Trophoblast cell (in vitro differentiated cells and primary cell): ENCODE data around the gene ATIC.

Experiments used
- DNase-seq, 2 donors: peaks; one replicate each; pipeline ENCODE4 v3.0.0-alpha.2; 2016
- H2AFZ ChIP-seq: 2 replicates; pipeline ENCODE4 v1.6.1; 2013; ENCODE audit warnings: low read length, moderate library complexity, mild to moderate bottlenecking; ENCODE audit not compliant: insufficient read depth, poor library complexity
- H2AK5ac ChIP-seq: 2 replicates; pipeline ENCODE4 v1.6.1; 2013; ENCODE audit warnings: mild to moderate bottlenecking, low read length
- H2BK120ac ChIP-seq: 2 replicates; pipeline ENCODE4 v1.6.1; 2013; ENCODE audit warnings: low read length, mild to moderate bottlenecking, moderate library complexity; ENCODE audit not compliant: insufficient read depth, poor library complexity
- H2BK12ac ChIP-seq: 2 replicates; pipeline ENCODE4 v1.6.1; 2013; ENCODE audit warnings: mild to moderate bottlenecking, low read length, moderate library complexity
- H2BK5ac ChIP-seq: 2 replicates; pipeline ENCODE4 v1.6.1; 2013; ENCODE audit warnings: low read length, low read depth, moderate library complexity, mild to moderate bottlenecking; ENCODE audit not compliant: poor library complexity
- H3K14ac ChIP-seq: 2 replicates; pipeline ENCODE4 v1.6.1; 2013; ENCODE audit warnings: mild to moderate bottlenecking, low read length
- H3K18ac ChIP-seq: 2 replicates; pipeline ENCODE4 v1.6.1; 2013; ENCODE audit warnings: mild to moderate bottlenecking, low read length
- H3K23ac ChIP-seq: 2 replicates; pipeline ENCODE4 v1.6.1; 2013; ENCODE audit warnings: low read length
- H3K27ac ChIP-seq: 2 replicates; pipeline ENCODE4 v1.5.1; 2013; ENCODE audit warnings: low read depth, mild to moderate bottlenecking, inconsistent platforms, low read length, moderate library complexity
- H3K27me3 ChIP-seq: 2 replicates; pipeline ENCODE4 v1.6.1; 2013; ENCODE audit warnings: inconsistent platforms, mild to moderate bottlenecking, low read length, moderate library complexity; ENCODE audit not compliant: insufficient read depth
- H3K36me3 ChIP-seq, 2 experiments: 1 replicate in 1 of 2; 2 replicates in 1 of 2; pipeline ENCODE4 v1.6.1; 2013; ENCODE audit warnings: low read length in 2 of 2, mild to moderate bottlenecking in 2 of 2, moderate library complexity in 1 of 2; ENCODE audit not compliant: insufficient read depth in 2 of 2, control insufficient read depth in 1 of 2
- H3K4ac ChIP-seq: 2 replicates; pipeline ENCODE4 v1.6.1; 2013; ENCODE audit warnings: low read depth, mild to moderate bottlenecking, low read length, moderate library complexity
- H3K4me1 ChIP-seq, 2 experiments: 1 replicate in 1 of 2; 2 replicates in 1 of 2; pipeline ENCODE4 v1.6.1; 2013; ENCODE audit warnings: low read length in 2 of 2, mild to moderate bottlenecking in 2 of 2, moderate library complexity in 1 of 2; ENCODE audit not compliant: insufficient read depth in 2 of 2, control insufficient read depth in 1 of 2
- H3K4me2 ChIP-seq: 2 replicates; pipeline ENCODE4 v1.6.1; 2013; ENCODE audit warnings: inconsistent platforms, mild to moderate bottlenecking, low read length, moderate library complexity
- H3K4me3 ChIP-seq: 2 replicates; pipeline ENCODE4 v1.5.1; 2013; ENCODE audit warnings: mild to moderate bottlenecking, low read depth, low read length, inconsistent platforms
- H3K79me1 ChIP-seq: one replicate; pipeline ENCODE4 v1.6.1; 2013; ENCODE audit warnings: low read length
- H3K79me2 ChIP-seq: 2 replicates; pipeline ENCODE4 v1.6.1; 2013; ENCODE audit warnings: low read length, mild to moderate bottlenecking; ENCODE audit not compliant: control insufficient read depth, insufficient read depth, poor library complexity
- H3K9ac ChIP-seq: 2 replicates; pipeline ENCODE4 v1.6.1; 2013; ENCODE audit warnings: mild to moderate bottlenecking, low read length
- H3K9me3 ChIP-seq: 2 replicates; pipeline ENCODE4 v1.6.1; 2013; ENCODE audit warnings: low read depth, mild to moderate bottlenecking, control low read depth, inconsistent platforms, low read length; ENCODE audit not compliant: insufficient read depth
- H4K12ac ChIP-seq: 2 replicates; pipeline ENCODE4 v1.6.1; 2013; ENCODE audit warnings: low read depth, mild to moderate bottlenecking, low read length, moderate library complexity
- H4K8ac ChIP-seq: 2 replicates; pipeline ENCODE4 v1.6.1; 2013; ENCODE audit warnings: low read depth, mild to moderate bottlenecking, low read length, moderate library complexity
- H4K91ac ChIP-seq: one replicate; pipeline ENCODE4 v1.6.1; 2013; ENCODE audit warnings: low read depth, mild to moderate bottlenecking, low read length, moderate library complexity
- WGBS: extraction: QIAGEN DNeasy Blood & Tissue Kit; methylation state at CpG from one replicate; pipeline ENCODE4 v1.1.7; 2013; ENCODE audit warnings: missing lambda C conversion rate; ENCODE audit not compliant: insufficient read length, insufficient coverage; ENCODE audit errors: extremely low coverage; 5-methylcytosine and 5-hydroxymethylcytosine counted together

Gene ATIC

GRCh38 chr2:215390550-215390913 is 78.7 kb downstream of the ATIC start:
- Histone ChIP-seq H2BK120ac (no peak overlapping the region), H3K79me2 (no peaks in the 10 kb centered on the region), H3K4me2 (no peak overlapping the region), H4K91ac (no peak overlapping the region), H3K27ac (no peak overlapping the region), H3K27me3 (no peaks in the 10 kb centered on the region), H2BK12ac (no peak overlapping the region), H3K4me3 (no peak overlapping the region), H3K4ac (no peak overlapping the region), H3K23ac (no peak overlapping the region), H2AK5ac (no peak overlapping the region), H3K79me1 (no peaks in the 10 kb centered on the region), H3K9me3 (no peaks in the 10 kb centered on the region), H4K12ac (no peak overlapping the region), H3K4me1 (no peaks in the 10 kb centered on the region), H4K8ac (no peak overlapping the region), H2AFZ (no peak overlapping the region), H3K9ac (no peak overlapping the region), H2BK5ac (no peak overlapping the region), H3K14ac (no peak overlapping the region), H3K36me3 (peaks cover 39 to 64% of the 10 kb centered on the region in 2 experiments), H3K18ac (no peak overlapping the region)
- no peak for DNase-seq
- WGBS, result no CpG with 5 or more reads among the region's 2 CpGs

- WGBS, result no CpG with 5 or more reads among the region's 5 CpGs
- Histone ChIP-seq H2BK5ac (no peak overlapping the region), H3K27me3 (no peaks in the 10 kb centered on the region), H3K18ac (no peak overlapping the region), H2AFZ (no peak overlapping the region), H2AK5ac (no peak overlapping the region), H3K4me3 (no peak overlapping the region), H3K4ac (no peak overlapping the region), H4K8ac (no peak overlapping the region), H3K9me3 (no peaks in the 10 kb centered on the region), H3K79me2 (no peaks in the 10 kb centered on the region), H3K9ac (no peak overlapping the region), H2BK120ac (no peak overlapping the region), H4K91ac (no peak overlapping the region), H3K4me2 (no peak overlapping the region), H3K36me3 (peaks cover 32 to 60% of the 10 kb centered on the region in 2 experiments), H2BK12ac (no peak overlapping the region), H3K79me1 (no peaks in the 10 kb centered on the region), H3K27ac (no peak overlapping the region), H3K14ac (no peak overlapping the region), H3K23ac (no peak overlapping the region), H4K12ac (no peak overlapping the region), H3K4me1 (no peaks in the 10 kb centered on the region)
- peak; percentile 61 to 65 for DNase-seq
Observed at GRCh38 chr2:215391531-215391930, 79.7 kb downstream of the ATIC start.

GRCh38 chr2:215392164-215392563 is 80.3 kb downstream of the ATIC start:
- H3K79me2 ChIP-seq, result no peaks in the 10 kb centered on the region
- no peak overlapping the region for H3K23ac ChIP-seq
- H3K18ac ChIP-seq, result no peak overlapping the region
- no peak overlapping the region for H3K14ac ChIP-seq
- H3K4ac ChIP-seq, result no peak overlapping the region
- H2AK5ac ChIP-seq, result no peak overlapping the region
- peaks cover 34 to 62% of the 10 kb centered on the region in 2 experiments for H3K36me3 ChIP-seq
- no peak overlapping the region for H3K27ac ChIP-seq
- H2BK12ac ChIP-seq, result no peak overlapping the region
- H3K79me1 ChIP-seq, result no peaks in the 10 kb centered on the region
- no peak for DNase-seq
- no peaks in the 10 kb centered on the region for H3K4me1 ChIP-seq
- no peak overlapping the region for H4K12ac ChIP-seq
- no peak overlapping the region for H2AFZ ChIP-seq
- H3K4me2 ChIP-seq, result no peak overlapping the region
- no peak overlapping the region for H3K4me3 ChIP-seq
- H3K27me3 ChIP-seq, result no peaks in the 10 kb centered on the region
- no peak overlapping the region for H3K9ac ChIP-seq
- H3K9me3 ChIP-seq, result no peaks in the 10 kb centered on the region
- no peak overlapping the region for H4K8ac ChIP-seq
- H4K91ac ChIP-seq, result no peak overlapping the region
- H2BK5ac ChIP-seq, result no peak overlapping the region
- H2BK120ac ChIP-seq, result no peak overlapping the region

- Histone ChIP-seq H3K14ac (no peak overlapping the region), H3K27me3 (no peaks in the 10 kb centered on the region), H3K27ac (no peak overlapping the region), H2AK5ac (no peak overlapping the region), H3K23ac (no peak overlapping the region), H3K4me2 (no peak overlapping the region), H3K18ac (no peak overlapping the region), H4K12ac (no peak overlapping the region), H2BK12ac (no peak overlapping the region), H2BK5ac (no peak overlapping the region), H2AFZ (no peak overlapping the region), H3K36me3 (peaks cover 37 to 65% of the 10 kb centered on the region in 2 experiments), H4K91ac (no peak overlapping the region), H3K4ac (no peak overlapping the region), H3K79me2 (no peaks in the 10 kb centered on the region), H3K79me1 (no peaks in the 10 kb centered on the region), H3K4me1 (no peaks in the 10 kb centered on the region), H3K9ac (no peak overlapping the region), H3K4me3 (no peak overlapping the region), H4K8ac (no peak overlapping the region), H3K9me3 (no peaks in the 10 kb centered on the region), H2BK120ac (no peak overlapping the region)
- DNase-seq, result no peak
- WGBS, result no CpG with 5 or more reads among the region's 12 CpGs
Observed at GRCh38 chr2:215392687-215393270, 80.9 kb downstream of the ATIC start.
